UCSD-AML1 (cell line): ENCODE measurements around the gene PLXNB1.
"Not testable (repeated sequence)": the region's sequence is repeated elsewhere in the genome, so short reads cannot be mapped to it uniquely, and the experiment has no call there.

Experiments used
- DNase-seq: peaks from one replicate; lab custom pipeline; 2025; ENCODE audit not compliant: unreplicated experiment; lab: John Stamatoyannopoulos, UW

The PLXNB1 gene

GRCh38 chr3:48405971-48406370, 23.9 kb downstream of the PLXNB1 start:
- DNase-seq: no peak

GRCh38 chr3:48405343-48405881, 24.5 kb downstream of the PLXNB1 start:
- DNase-seq: no peak

- DNase-seq: no peak
Measured at GRCh38 chr3:48404440-48405342, 25.2 kb downstream of the PLXNB1 start.

- no peak for DNase-seq
Measured at GRCh38 chr3:48403533-48404439, 26.1 kb downstream of the PLXNB1 start.

- DNase-seq: no peak
Measured at GRCh38 chr3:48402907-48403306, 27.0 kb downstream of the PLXNB1 start.

- no peak for DNase-seq
Measured at GRCh38 chr3:48402281-48402732, 27.6 kb downstream of the PLXNB1 start.

GRCh38 chr3:48401434-48401901, 28.4 kb downstream of the PLXNB1 start:
- not testable (repeated sequence) for DNase-seq

GRCh38 chr3:48400824-48401433, 29.0 kb downstream of the PLXNB1 start:
- no peak for DNase-seq

- no peak for DNase-seq
Measured at GRCh38 chr3:48399387-48400172, 30.3 kb downstream of the PLXNB1 start.

- DNase-seq: no peak
Measured at GRCh38 chr3:48398701-48399386, 31.0 kb downstream of the PLXNB1 start.

- no peak for DNase-seq
Measured at GRCh38 chr3:48397767-48398681, 31.9 kb downstream of the PLXNB1 start.

- no peak for DNase-seq
Measured at GRCh38 chr3:48395714-48396113, 34.2 kb downstream of the PLXNB1 start.

- DNase-seq: no peak
Measured at GRCh38 chr3:48394391-48394790, 35.5 kb downstream of the PLXNB1 start.

- no peak for DNase-seq
Measured at GRCh38 chr3:48388966-48389365, 40.9 kb downstream of the PLXNB1 start.

- DNase-seq: no peak
Measured at GRCh38 chr3:48387634-48388033, 42.3 kb downstream of the PLXNB1 start.

GRCh38 chr3:48372862-48373435, 56.9 kb downstream of the PLXNB1 start:
- DNase-seq: no peak

GRCh38 chr3:48372377-48372770, 57.5 kb downstream of the PLXNB1 start:
- DNase-seq: no peak
